IMR-90 (cell line): Measurements from ENCODE around the gene FCN1. TPM values are rescaled to one million over a fixed set of nuclear protein-coding genes. Genes with fewer than 3 reads are reported as not detected.

Experiments used
- ATAC-seq: fragments of 200-7000 bp; cut with Tn5 transposase; 2 replicates; pipeline ENCODE4 v1.9.1; 2020; ENCODE audit warnings: low read depth, mild to moderate bottlenecking, moderate library complexity
- Bru-seq: library from RNA; stranded (reverse); fragments of 400-500 nt; gene quantifications from one replicate; lab custom pipeline; 2021; lab: Mats Ljungman, UMichigan
- BruChase-seq, 2 experiments: library from RNA; stranded (reverse); fragments of 400-500 nt; gene quantifications; one replicate each; lab custom pipeline; 2021; lab: Mats Ljungman, UMichigan
- BruUV-seq: library from RNA; stranded (reverse); fragments of 400-500 nt; replicated peaks from 2 replicates; lab custom pipeline; 2021; lab: Mats Ljungman, UMichigan
- CTCF ChIA-PET: fragments of 300-600 bp; formaldehyde crosslinking; extraction: SDS; loops from one replicate; lab custom pipeline; 2021; ENCODE audit warnings: antibody characterized with exemption; lab: Yijun Ruan, JAX
- POLR2A ChIA-PET: fragments of 300-600 bp; sonication (Branson Sonifier 250); formaldehyde crosslinking; loops from one replicate; lab custom pipeline; 2022; ENCODE audit warnings: antibody characterized with exemption; ENCODE audit not compliant: unreplicated experiment; lab: Charles Lee
- DNase-seq: peaks from one replicate; pipeline ENCODE4 v3.0.0; 2013
- H2AFZ ChIP-seq: replicated peaks from 2 replicates; pipeline ENCODE3; 2013; ENCODE audit warnings: low read length, mild to moderate bottlenecking; ENCODE audit not compliant: poor library complexity
- H2AK5ac ChIP-seq: 2 replicates; pipeline ENCODE4 v1.6.1; 2013; ENCODE audit warnings: low read depth, low read length, inconsistent platforms
- H2AK9ac ChIP-seq: replicated peaks from 2 replicates; pipeline ENCODE3; 2013; ENCODE audit warnings: mild to moderate bottlenecking, low read depth, low read length, moderate library complexity; ENCODE audit not compliant: poor library complexity
- H2BK120ac ChIP-seq: 2 replicates; pipeline ENCODE4 v1.6.1; 2013; ENCODE audit warnings: low read depth, low read length, inconsistent platforms
- H2BK15ac ChIP-seq: 3 replicates; pipeline ENCODE4 v1.6.1; 2013; ENCODE audit warnings: low read depth, low read length, inconsistent platforms
- H2BK20ac ChIP-seq: 2 replicates; pipeline ENCODE4 v1.6.1; 2013; ENCODE audit warnings: low read depth, mild to moderate bottlenecking, inconsistent platforms, low read length, moderate library complexity
- H2BK5ac ChIP-seq: 2 replicates; pipeline ENCODE4 v1.6.1; 2013; ENCODE audit warnings: mild to moderate bottlenecking, low read depth, low read length, inconsistent platforms; ENCODE audit not compliant: poor library complexity, severe bottlenecking
- H3K14ac ChIP-seq: replicated peaks from 2 replicates; pipeline ENCODE4 v1.6.1; 2013; ENCODE audit warnings: low read depth, low read length, inconsistent platforms
- H3K18ac ChIP-seq: 2 replicates; pipeline ENCODE4 v1.6.1; 2013; ENCODE audit warnings: low read depth, low read length, control low read depth
- H3K23ac ChIP-seq: 2 replicates; pipeline ENCODE4 v1.6.1; 2013; ENCODE audit warnings: low read depth, low read length, inconsistent platforms
- H3K27ac ChIP-seq: 2 replicates; pipeline ENCODE4 v1.5.1; 2013; ENCODE audit warnings: mild to moderate bottlenecking, control low read depth, low read length; ENCODE audit not compliant: insufficient read depth
- H3K27me3 ChIP-seq: 2 replicates; pipeline ENCODE4 v1.6.1; 2013; ENCODE audit warnings: low read length; ENCODE audit not compliant: control insufficient read depth, insufficient read depth
- H3K36me3 ChIP-seq: 2 replicates; pipeline ENCODE4 v1.6.1; 2013; ENCODE audit warnings: low read length, mixed read lengths; ENCODE audit not compliant: control insufficient read depth, insufficient read depth
- H3K4ac ChIP-seq: 2 replicates; pipeline ENCODE4 v1.6.1; 2013; ENCODE audit warnings: low read depth, low read length, inconsistent platforms
- H3K4me1 ChIP-seq: 2 replicates; pipeline ENCODE4 v1.6.1; 2013; ENCODE audit warnings: low read length, mixed read lengths; ENCODE audit not compliant: control insufficient read depth, insufficient read depth
- H3K4me2 ChIP-seq: 2 replicates; pipeline ENCODE4 v1.6.1; 2013; ENCODE audit warnings: low read depth, mild to moderate bottlenecking, control low read depth, low read length, moderate library complexity
- H3K4me3 ChIP-seq: 2 replicates; pipeline ENCODE4 v1.5.1; 2013; ENCODE audit warnings: low read depth, mild to moderate bottlenecking, control low read depth, low read length, moderate library complexity; ENCODE audit not compliant: insufficient read depth
- H3K56ac ChIP-seq: 2 replicates; pipeline ENCODE4 v1.6.1; 2013; ENCODE audit warnings: low read length, inconsistent platforms; ENCODE audit not compliant: insufficient read depth; ENCODE audit errors: extremely low read depth
- H3K79me1 ChIP-seq, 2 experiments: 2 replicates each; pipeline ENCODE4 v1.6.1; 2013; ENCODE audit warnings: low read length in 2 of 2, inconsistent platforms in 1 of 2, low read depth in 1 of 2
- H3K9ac ChIP-seq: 2 replicates; pipeline ENCODE4 v1.6.1; 2013; ENCODE audit warnings: low read depth, low read length, control low read depth
- H3K9me1 ChIP-seq: 2 replicates; pipeline ENCODE4 v1.6.1; 2013; ENCODE audit warnings: low read length, inconsistent platforms; ENCODE audit not compliant: insufficient read depth
- H3K9me3 ChIP-seq: 2 replicates; pipeline ENCODE4 v1.6.1; 2013; ENCODE audit warnings: low read length; ENCODE audit not compliant: control insufficient read depth, insufficient read depth
- H4K20me1 ChIP-seq: 2 replicates; pipeline ENCODE4 v1.6.1; 2013; ENCODE audit warnings: low read length, inconsistent platforms; ENCODE audit not compliant: insufficient read depth
- H4K5ac ChIP-seq: 2 replicates; pipeline ENCODE4 v1.6.1; 2013; ENCODE audit warnings: mild to moderate bottlenecking, low read depth, low read length, control low read depth
- H4K8ac ChIP-seq, 2 experiments: 2 replicates each; pipeline ENCODE4 v1.6.1; 2013; ENCODE audit warnings: low read depth in 2 of 2, low read length in 2 of 2, control low read depth in 1 of 2, inconsistent platforms in 1 of 2
- H4K91ac ChIP-seq: 2 replicates; pipeline ENCODE4 v1.6.1; 2013; ENCODE audit warnings: low read depth, low read length, inconsistent platforms; ENCODE audit not compliant: insufficient read depth
- NFE2L2 ChIP-seq: fragments of 150-350 bp; IDR thresholded peaks from 2 replicates; pipeline ENCODE4 v1.6.1; 2016; ENCODE audit warnings: low read depth, mild to moderate bottlenecking, low read length
- RCOR1 ChIP-seq: IDR thresholded peaks from 2 replicates; pipeline ENCODE4 v1.6.1; 2012; ENCODE audit warnings: mild to moderate bottlenecking, low read length, improper control_type of control experiment; ENCODE audit not compliant: insufficient replicate concordance
- RFX5 ChIP-seq: IDR thresholded peaks from 2 replicates; pipeline ENCODE4 v1.8.0; 2012; ENCODE audit warnings: low read depth, mild to moderate bottlenecking, low read length, moderate library complexity
- WGBS, 2 experiments: methylation state at CpG; one replicate each; pipeline versions ENCODE4 v1.1.5 to v1.1.7; 2013; ENCODE audit warnings: missing lambda C conversion rate in 2 of 2; ENCODE audit not compliant: insufficient read length in 1 of 2; ENCODE audit errors: extremely low coverage in 2 of 2; 5-methylcytosine and 5-hydroxymethylcytosine counted together
- dilution Hi-C: fragments of 300-500 bp; cut with HindIII; formaldehyde crosslinking; loops from one replicate; pipeline ENCODE4 v1.14.3; 2018; ENCODE audit warnings: low sequenced_read_pairs; ENCODE audit not compliant: unreplicated experiment
- in situ Hi-C: fragments of 300-500 bp; cut with MboI; formaldehyde crosslinking; loops from 3 replicates; pipeline ENCODE4 v1.14.3; 2019; ENCODE audit warnings: low sequenced_read_pairs, inconsistent platforms, mixed read lengths
- intact Hi-C: fragments of 100-400 bp; cut with micrococcal nuclease; formaldehyde crosslinking; loops from 2 replicates; pipeline ENCODE4 v1.10.0; 2022
- long read RNA-seq: library from polyadenylated mRNA; unstranded; transcript quantifications from one replicate; pipeline ENCODE4 v2.0.0, GENCODE V29; 2021; ENCODE audit not compliant: unreplicated experiment
- polyA plus RNA-seq, 3 experiments: library from polyadenylated mRNA; depleted of rRNA; stranded (reverse); fragments of >200 nt; gene quantifications; 2 replicates each; pipeline ENCODE4 v1.2.3, GENCODE V29; 2012; ENCODE audit warnings: low replicate concordance in 1 of 3
- total RNA-seq: library from RNA; depleted of rRNA; stranded (reverse); fragments of >200 nt; gene quantifications from 2 replicates; pipeline ENCODE4 v1.2.3, GENCODE V29; 2012; rRNA removed

Gene FCN1
- total RNA-seq (not detected in 2 replicates), polyA plus RNA-seq (2012; rRNA removed) (not detected in 2 replicates), Bru-seq, nascent RNA (not detected), BruChase-seq, experiment 1, labeled RNA remaining after a 6-hour chase (not detected), BruChase-seq, experiment 2, labeled RNA remaining after a 2-hour chase (not detected)
- polyA plus RNA-seq (2012; cell fraction: cytosol; rRNA removed): not detected in 2 replicates
- polyA plus RNA-seq (2012; cell fraction: nucleus; rRNA removed; ENCODE audit: low replicate concordance): not detected in 2 replicates
- long read RNA-seq: 0 reads

DNA sequence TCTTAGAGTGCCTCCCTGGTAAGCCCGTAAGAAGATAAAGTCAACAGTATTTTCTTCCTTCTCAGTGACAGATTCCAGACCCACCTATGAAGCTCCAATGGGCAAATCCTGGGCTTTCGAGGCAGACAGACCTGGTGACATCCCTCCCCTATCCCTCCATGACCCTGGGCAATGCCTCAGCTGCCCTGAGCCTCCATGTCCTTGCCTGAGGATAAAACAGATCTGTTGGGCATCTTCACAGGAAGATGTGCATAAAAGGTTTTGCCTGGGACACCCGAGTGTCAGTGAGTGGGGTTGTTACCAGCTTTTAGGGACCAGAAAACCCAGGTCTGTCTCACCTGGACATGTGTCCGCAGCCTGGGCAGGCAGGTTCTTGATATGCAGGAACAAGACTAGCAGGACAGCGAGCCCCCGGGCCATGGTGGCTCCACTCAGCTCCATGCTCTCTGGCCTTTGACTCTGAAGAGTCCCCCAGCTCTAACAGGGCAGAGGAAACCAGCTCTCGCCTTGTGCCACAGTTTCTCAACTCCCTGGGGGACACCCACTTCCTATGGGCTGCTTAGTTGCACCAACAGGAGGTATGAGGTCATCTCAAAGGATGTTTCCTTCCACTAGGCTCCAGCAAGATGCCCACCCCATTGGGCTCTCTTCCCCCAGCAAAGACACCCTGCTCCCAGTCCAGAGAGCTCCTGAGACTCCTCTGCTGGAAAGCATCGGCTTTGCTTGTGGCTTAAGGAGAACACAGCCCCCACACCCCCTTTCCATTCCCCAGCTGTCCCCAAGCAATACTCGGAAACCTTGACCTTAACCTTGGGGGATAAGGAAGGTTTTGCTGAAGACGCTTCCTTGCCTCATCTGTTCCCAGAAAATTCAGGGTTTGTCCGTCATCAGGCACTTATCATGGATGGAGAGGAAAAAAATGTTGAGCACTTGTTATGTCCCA, at the start of gene FCN1:
FCN1 (minus strand) TSS at position 482 of the 943 bp plus-strand sequence; CDS start at position 441, 41 bp downstream.
- ATAC-seq (no peak), DNase-seq (no peak)
- Histone ChIP-seq H2BK120ac (no peak within 1 kb of the TSS), H2BK15ac (no peak within 1 kb of the TSS), H3K9me1 (no peaks in the 10 kb centered on the region), H2AK9ac (no peak within 1 kb of the TSS), H3K36me3 (no peaks in the 10 kb centered on the region), H3K27ac (no peak within 1 kb of the TSS), H2BK20ac (no peak within 1 kb of the TSS), H3K14ac (no peak within 1 kb of the TSS), H2AK5ac (no peak within 1 kb of the TSS), H3K4me1 (peaks cover 2% of the 10 kb centered on the region; the same call in 1 of the 2 replicates), H4K20me1 (no peaks in the 10 kb centered on the region), H2BK5ac (no peak within 1 kb of the TSS), H3K9me3 (peaks cover 3% of the 10 kb centered on the region; the same call in 1 of the 2 replicates), H3K27me3 (peaks cover 21% of the 10 kb centered on the region; the same call in 1 of the 2 replicates), H3K4me2 (no peak within 1 kb of the TSS), H4K8ac (no peak within 1 kb of the TSS), H3K18ac (no peak within 1 kb of the TSS), H3K4ac (no peak within 1 kb of the TSS), H4K91ac (no peak within 1 kb of the TSS), H3K9ac (no peak within 1 kb of the TSS), H3K79me1 (no peaks in the 10 kb centered on the region), H3K4me3 (no peak within 1 kb of the TSS), H2AFZ (no peak within 1 kb of the TSS), H3K23ac (no peak within 1 kb of the TSS), H3K56ac (no peak within 1 kb of the TSS), H4K5ac (no peak within 1 kb of the TSS)
- 75% methylated on average over 2 of the region's 11 CpGs; no CpG with 5 or more reads in 1 of the 2 experiments for WGBS, 2 experiments
- dilution Hi-C loops: no loop called here
- no TSS peak for BruUV-seq
- in situ Hi-C loops: no loop called here
- CTCF ChIA-PET: no interaction called here
- POLR2A ChIA-PET: no interaction called here
- intact Hi-C loops: no loop called here
- TF ChIP-seq NFE2L2 (no peak), RCOR1 (no peak), RFX5 (no peak)
